Calu3 (cell line): ENCODE results near the gene LGR5. TPM values are rescaled to one million over a fixed set of nuclear protein-coding genes. Genes with fewer than 3 reads are reported as not detected.

ENCODE experiments used
- BruUV-seq: library from RNA; stranded (reverse); fragments of 400-500 nt; replicated peaks from 2 replicates; lab custom pipeline; 2021; lab: Mats Ljungman, UMichigan
- CTCF ChIA-PET: fragments of 300-600 bp; sonication (Branson Sonifier 250); formaldehyde crosslinking; loops from one replicate; lab custom pipeline; 2022; ENCODE audit warnings: antibody characterized with exemption; lab: Charles Lee
- DNase-seq: peaks from one replicate; pipeline ENCODE4 v3.0.0; 2022
- H3K27ac Mint-ChIP-seq: one replicate; pipeline ENCODE4 v1.8.0; 2022; ENCODE audit warnings: mixed read lengths; ENCODE audit not compliant: unreplicated experiment
- H3K27me3 Mint-ChIP-seq: one replicate; pipeline ENCODE4 v1.8.0; 2022; ENCODE audit warnings: mixed read lengths; ENCODE audit not compliant: unreplicated experiment
- H3K36me3 Mint-ChIP-seq: one replicate; pipeline ENCODE4 v1.8.0; 2022; ENCODE audit warnings: mild to moderate bottlenecking, moderate library complexity, mixed read lengths; ENCODE audit not compliant: insufficient read depth, unreplicated experiment
- H3K4me1 Mint-ChIP-seq: one replicate; pipeline ENCODE4 v1.8.0; 2022; ENCODE audit warnings: mild to moderate bottlenecking, low read depth, mixed read lengths; ENCODE audit not compliant: unreplicated experiment
- H3K4me3 Mint-ChIP-seq: one replicate; pipeline ENCODE4 v1.8.0; 2022; ENCODE audit warnings: mild to moderate bottlenecking, low read depth, moderate library complexity, mixed read lengths; ENCODE audit not compliant: unreplicated experiment
- H3K9me3 Mint-ChIP-seq: one replicate; pipeline ENCODE4 v1.8.0; 2022; ENCODE audit warnings: low read depth, mixed read lengths; ENCODE audit not compliant: unreplicated experiment
- intact Hi-C: fragments of 100-400 bp; cut with micrococcal nuclease; formaldehyde crosslinking; loops from one replicate; pipeline ENCODE4 v1.10.0; 2022; ENCODE audit not compliant: unreplicated experiment
- total RNA-seq: library from RNA; stranded (reverse); gene quantifications from 2 replicates; pipeline ENCODE4 v1.2.3, GENCODE V29; 2022
- TF ChIP-seq, protein P1 (sequence below): fragments of 200-600 bp; IDR thresholded peaks from one replicate; pipeline ENCODE4 v1.8.0; 2022; ENCODE audit warnings: antibody characterized with exemption; ENCODE audit not compliant: unreplicated experiment

Gene LGR5
- total RNA-seq, 1 experiment from 2014 or later = 0.09 TPM

DNA sequence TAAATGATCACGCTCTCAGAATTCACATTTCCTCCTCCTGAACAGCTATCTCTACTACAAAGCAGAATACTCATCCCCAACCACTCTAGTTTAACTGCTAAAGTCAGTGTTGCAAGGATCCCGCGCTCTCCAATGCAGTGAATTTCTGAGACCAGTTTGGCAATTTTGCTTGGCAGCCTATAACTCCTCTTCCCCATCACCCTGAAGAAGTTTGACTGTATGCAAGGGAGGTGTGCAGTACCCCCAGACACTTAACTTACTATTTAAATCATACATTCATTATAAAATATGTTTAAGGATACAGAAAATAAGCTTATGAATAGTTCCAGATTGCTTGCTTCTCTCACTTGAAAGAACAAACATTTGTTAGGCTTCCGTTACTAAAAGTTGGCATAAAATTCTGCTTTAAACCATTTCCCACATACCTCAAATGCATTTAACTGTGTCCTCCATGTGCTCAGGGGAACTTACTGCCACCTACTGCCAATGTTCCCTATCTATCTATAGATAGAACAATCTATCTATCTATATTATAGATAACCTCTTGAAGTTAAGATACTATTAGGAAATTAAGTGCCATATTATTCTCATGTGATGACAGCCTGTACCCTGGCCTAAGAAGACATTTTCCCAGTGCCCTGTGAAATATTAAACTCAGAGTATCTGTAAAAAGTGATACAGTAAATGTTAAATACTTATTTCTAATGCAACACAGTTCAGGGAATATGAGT, 2.4 kb downstream of the LGR5 start:
- no peak overlapping the region for H3K27ac Mint-ChIP-seq
- intact Hi-C loops = no loop called here
- H3K36me3 Mint-ChIP-seq = peaks cover 11% of the 10 kb centered on the region
- CTCF ChIA-PET = no interaction called here
- peaks cover 5% of the 10 kb centered on the region for H3K9me3 Mint-ChIP-seq
- peaks cover 82% of the 10 kb centered on the region for H3K27me3 Mint-ChIP-seq
- DNase-seq = no peak
- BruUV-seq = no TSS peak
- TF ChIP-seq, protein P1, sequence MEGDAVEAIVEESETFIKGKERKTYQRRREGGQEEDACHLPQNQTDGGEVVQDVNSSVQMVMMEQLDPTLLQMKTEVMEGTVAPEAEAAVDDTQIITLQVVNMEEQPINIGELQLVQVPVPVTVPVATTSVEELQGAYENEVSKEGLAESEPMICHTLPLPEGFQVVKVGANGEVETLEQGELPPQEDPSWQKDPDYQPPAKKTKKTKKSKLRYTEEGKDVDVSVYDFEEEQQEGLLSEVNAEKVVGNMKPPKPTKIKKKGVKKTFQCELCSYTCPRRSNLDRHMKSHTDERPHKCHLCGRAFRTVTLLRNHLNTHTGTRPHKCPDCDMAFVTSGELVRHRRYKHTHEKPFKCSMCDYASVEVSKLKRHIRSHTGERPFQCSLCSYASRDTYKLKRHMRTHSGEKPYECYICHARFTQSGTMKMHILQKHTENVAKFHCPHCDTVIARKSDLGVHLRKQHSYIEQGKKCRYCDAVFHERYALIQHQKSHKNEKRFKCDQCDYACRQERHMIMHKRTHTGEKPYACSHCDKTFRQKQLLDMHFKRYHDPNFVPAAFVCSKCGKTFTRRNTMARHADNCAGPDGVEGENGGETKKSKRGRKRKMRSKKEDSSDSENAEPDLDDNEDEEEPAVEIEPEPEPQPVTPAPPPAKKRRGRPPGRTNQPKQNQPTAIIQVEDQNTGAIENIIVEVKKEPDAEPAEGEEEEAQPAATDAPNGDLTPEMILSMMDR = no peak
- no peak overlapping the region for H3K4me3 Mint-ChIP-seq
- peaks cover 26% of the 10 kb centered on the region for H3K4me1 Mint-ChIP-seq

DNA sequence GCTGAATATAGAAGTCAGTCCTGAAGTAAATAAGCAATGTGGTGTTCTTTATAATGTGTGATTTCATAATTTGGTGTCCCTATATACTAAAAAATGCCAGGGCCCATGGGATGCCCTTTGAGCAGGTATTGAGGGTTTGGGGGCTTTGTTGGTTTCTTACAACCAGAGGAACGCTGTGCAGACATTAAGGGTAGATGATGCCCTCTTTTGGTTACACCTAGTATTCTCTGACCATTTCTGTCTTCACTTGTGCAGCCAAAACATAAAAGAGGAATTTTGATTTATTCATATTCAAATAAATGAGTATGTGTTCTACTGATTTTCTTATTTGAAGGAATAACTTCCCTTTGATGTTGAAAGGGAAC, 3.0 kb downstream of the LGR5 start:
- H3K9me3 Mint-ChIP-seq = no peaks in the 10 kb centered on the region
- peaks cover 11% of the 10 kb centered on the region for H3K36me3 Mint-ChIP-seq
- DNase-seq = no peak
- intact Hi-C loops = no loop called here
- TF ChIP-seq, protein P1 = no peak
- BruUV-seq = no TSS peak
- peaks cover 82% of the 10 kb centered on the region for H3K27me3 Mint-ChIP-seq
- CTCF ChIA-PET = no interaction called here
- peaks cover 26% of the 10 kb centered on the region for H3K4me1 Mint-ChIP-seq
- no peak overlapping the region for H3K4me3 Mint-ChIP-seq
- no peak overlapping the region for H3K27ac Mint-ChIP-seq

DNA sequence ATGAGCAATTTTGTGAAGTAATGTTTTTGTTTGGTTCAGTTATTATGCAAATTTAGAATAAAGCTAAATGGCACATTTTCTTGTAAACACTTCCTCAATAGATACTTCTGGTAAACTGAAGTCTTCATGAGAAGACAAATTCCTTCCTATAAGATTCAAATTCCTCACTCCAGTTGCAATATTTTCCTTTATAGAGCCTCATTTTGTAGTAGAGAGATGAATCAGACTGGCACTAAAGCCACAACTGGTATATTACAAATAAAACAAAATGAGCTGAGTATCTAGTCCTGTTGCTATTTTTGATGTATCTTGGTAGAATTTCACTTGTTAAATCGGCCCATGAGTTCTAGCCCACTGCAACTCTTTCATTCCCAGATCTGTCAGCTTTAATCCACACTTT, 5.5 kb downstream of the LGR5 start:
- TF ChIP-seq, protein P1 = no peak
- intact Hi-C loops = no loop called here
- no TSS peak for BruUV-seq
- DNase-seq = no peak
- Mint-ChIP-seq H3K36me3 (peaks cover 6% of the 10 kb centered on the region), H3K27ac (no peak overlapping the region), H3K9me3 (no peaks in the 10 kb centered on the region), H3K27me3 (peaks cover 78% of the 10 kb centered on the region), H3K4me1 (peaks cover 16% of the 10 kb centered on the region), H3K4me3 (no peak overlapping the region)
- CTCF ChIA-PET = no interaction called here

DNA sequence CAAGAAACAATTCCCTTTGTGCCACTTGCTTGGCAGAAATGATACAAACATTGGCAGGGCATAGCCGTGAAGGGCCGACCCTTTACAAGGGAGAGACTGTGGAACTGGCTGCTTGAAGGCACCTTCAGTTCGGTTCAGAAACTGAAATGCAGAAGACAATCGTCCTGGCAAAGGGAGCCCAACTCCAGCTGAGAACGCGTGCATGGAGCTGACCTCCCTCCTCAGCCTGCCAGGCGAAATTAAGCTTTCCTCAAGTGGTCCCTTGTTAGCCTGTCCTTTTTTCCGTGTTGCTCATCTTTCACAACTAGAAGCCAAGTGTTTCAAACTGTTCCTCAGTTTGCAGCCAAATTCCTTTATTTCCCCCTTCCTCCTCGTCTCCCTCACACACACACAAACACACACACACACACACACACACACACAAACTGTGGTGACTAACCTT, 8.1 kb downstream of the LGR5 start:
- Mint-ChIP-seq H3K4me1 (no peaks in the 10 kb centered on the region), H3K27ac (no peak overlapping the region), H3K4me3 (no peak overlapping the region), H3K27me3 (peaks cover 78% of the 10 kb centered on the region), H3K36me3 (no peaks in the 10 kb centered on the region), H3K9me3 (no peaks in the 10 kb centered on the region)
- intact Hi-C loops = no loop called here
- DNase-seq = no peak
- CTCF ChIA-PET = no interaction called here
- TF ChIP-seq, protein P1 = no peak
- no TSS peak for BruUV-seq
